Ascending aorta (tissue), 2 donors: ENCODE data around the gene GRK5. TPM values are rescaled to one million over a fixed set of nuclear protein-coding genes. Genes with fewer than 3 reads are reported as not detected.

Experiments
- DNase-seq, 2 donors: peaks; one replicate each; pipeline ENCODE4 v3.0.0-alpha.2; 2019; ENCODE audit warnings: low spot score in 2 of 2
- H3K27ac ChIP-seq, 2 donors: fragments of 200-600 bp; sonication (generic); one replicate each; pipeline ENCODE4 v1.5.1; 2016 to 2017; ENCODE audit warnings: mild to moderate bottlenecking in 1 of 2
- H3K27me3 ChIP-seq: fragments of 200-600 bp; sonication (generic); one replicate; pipeline ENCODE4 v1.5.1; 2017
- H3K36me3 ChIP-seq, 2 donors: fragments of 200-600 bp; sonication (generic); one replicate each; pipeline ENCODE4 v1.5.1; 2016
- H3K4me1 ChIP-seq, 2 donors: fragments of 200-600 bp; sonication (generic); one replicate each; pipeline ENCODE4 v1.5.1; 2016 to 2017; ENCODE audit warnings: mild to moderate bottlenecking in 1 of 2
- H3K4me3 ChIP-seq, 2 donors: fragments of 200-600 bp; sonication (generic); one replicate each; pipeline ENCODE4 v1.5.1; 2016 to 2017; ENCODE audit warnings: mild to moderate bottlenecking in 1 of 2
- H3K9me3 ChIP-seq, 2 donors: fragments of 200-600 bp; sonication (generic); one replicate each; pipeline ENCODE4 v1.5.1; 2016
- CTCF ChIP-seq, 3 experiments: fragments of 200-600 bp in 2 of 3; fragments of 450-650 bp in 1 of 3; sonication (generic) in 2 of 3; IDR thresholded peaks; one replicate each; pipeline ENCODE4 v1.5.1; 2016 to 2019; ENCODE audit warnings: antibody characterized with exemption in 3 of 3, mild to moderate bottlenecking in 1 of 3, moderate library complexity in 1 of 3
- intact Hi-C: fragments of 100-400 bp; cut with DNase I; formaldehyde crosslinking; loops from one replicate; pipeline ENCODE4 v1.15.1; 2023
- total RNA-seq: library from RNA; depleted of rRNA; stranded (reverse); fragments of >200 nt; gene quantifications from one replicate; pipeline ENCODE4 v1.1.0, GENCODE V29; 2016

The GRK5 gene
- total RNA-seq, 1 donor from 2014 or later = 75.5 TPM

- intact Hi-C loops = no loop called here
- no peaks in the 10 kb centered on the region for H3K27me3 ChIP-seq
Observed at GRCh38 chr10:119483001-119483400, 275.6 kb downstream of the GRK5 start.

GRCh38 chr10:119483839-119484238 lies 276.5 kb downstream of the GRK5 start:
- TF ChIP-seq CTCF (IDR thresholded peaks at IDR 0.05) = no peak
- intact Hi-C loops = no loop called here

More at GRCh38 chr10:119483001-119483400, 275.6 kb downstream of the GRK5 start:
- Histone ChIP-seq H3K4me1 (peaks cover 0 to 6% of the 10 kb centered on the region in 2 donors), H3K36me3 (no peaks in the 10 kb centered on the region), H3K4me3 (no peak overlapping the region), H3K27ac (no peak overlapping the region), H3K9me3 (no peaks in the 10 kb centered on the region)
- TF ChIP-seq CTCF (IDR thresholded peaks at IDR 0.05) = no peak
- DNase-seq = no peak

GRCh38 chr10:119488675-119489074 lies 281.3 kb downstream of the GRK5 start:
- Histone ChIP-seq H3K27ac (no peak overlapping the region), H3K27me3 (no peaks in the 10 kb centered on the region), H3K36me3 (no peaks in the 10 kb centered on the region), H3K4me1 (peaks cover 4 to 5% of the 10 kb centered on the region in 2 donors), H3K9me3 (no peaks in the 10 kb centered on the region), H3K4me3 (no peak overlapping the region)
- DNase-seq = no peak
- intact Hi-C loops = loop anchor here (1.0 kb wide), 1 partner anchor 289 kb away; no protein-coding TSS in a partner anchor
- no peak for TF ChIP-seq CTCF (IDR thresholded peaks at IDR 0.05)

More at GRCh38 chr10:119483839-119484238, 276.5 kb downstream of the GRK5 start:
- no peak for DNase-seq
- Histone ChIP-seq H3K4me3 (no peak overlapping the region), H3K36me3 (no peaks in the 10 kb centered on the region), H3K27me3 (no peaks in the 10 kb centered on the region), H3K4me1 (peaks cover 0 to 6% of the 10 kb centered on the region in 2 donors), H3K27ac (no peak overlapping the region), H3K9me3 (no peaks in the 10 kb centered on the region)

- H3K27me3 ChIP-seq = no peaks in the 10 kb centered on the region
- intact Hi-C loops = loop anchor here (1.0 kb wide), 1 partner anchor 291 kb away; no protein-coding TSS in a partner anchor
- peaks cover 4 to 5% of the 10 kb centered on the region in 2 donors for H3K4me1 ChIP-seq
- no peaks in the 10 kb centered on the region for H3K9me3 ChIP-seq
- H3K27ac ChIP-seq = no peak overlapping the region
- peak overlapping the region; percentile 25 to 54 for H3K4me3 ChIP-seq
- H3K36me3 ChIP-seq = no peaks in the 10 kb centered on the region
- no peak for TF ChIP-seq CTCF (IDR thresholded peaks at IDR 0.05)
- DNase-seq = no peak
Observed at GRCh38 chr10:119489991-119490326, 282.6 kb downstream of the GRK5 start.

GRCh38 chr10:119491966-119492757 lies 284.8 kb downstream of the GRK5 start:
- H3K27me3 ChIP-seq = no peaks in the 10 kb centered on the region
- no peak for DNase-seq
- no peak for TF ChIP-seq CTCF (IDR thresholded peaks at IDR 0.05)
- H3K36me3 ChIP-seq = no peaks in the 10 kb centered on the region
- no peak overlapping the region for H3K27ac ChIP-seq
- peaks cover 4 to 5% of the 10 kb centered on the region in 2 donors for H3K4me1 ChIP-seq
- intact Hi-C loops = no loop called here
- H3K4me3 ChIP-seq = no peak overlapping the region
- H3K9me3 ChIP-seq = no peaks in the 10 kb centered on the region
